HepG2 (cell line): ENCODE results near the gene TUBGCP5. TPM values are rescaled to one million over a fixed set of nuclear protein-coding genes. Genes with fewer than 3 reads are reported as not detected.

Experiments
- ATF1 ChIP-seq: IDR thresholded peaks from 2 replicates; pipeline ENCODE4 v1.6.1; 2016; ENCODE audit warnings: mild to moderate bottlenecking, control low read depth
- CBX1 ChIP-seq: IDR thresholded peaks from one replicate; pipeline ENCODE4 v1.6.1; 2016; ENCODE audit warnings: antibody characterized with exemption, low read depth
- FOXP1 ChIP-seq, 2 experiments: fragments of 450-650 bp in 1 of 2; IDR thresholded peaks; 2 replicates each; pipeline ENCODE4 v1.6.1; 2017 to 2018; ENCODE audit warnings: antibody characterized with exemption in 1 of 2
- GATAD2A ChIP-seq: IDR thresholded peaks from 2 replicates; pipeline ENCODE4 v1.6.1; 2016
- HCFC1 ChIP-seq: fragments of 150-350 bp; IDR thresholded peaks from 2 replicates; pipeline ENCODE4 v1.6.1; 2014; ENCODE audit warnings: low read depth, low read length
- IRX3 ChIP-seq: sonication (generic); formaldehyde crosslinking; IDR thresholded peaks from 2 replicates; pipeline ENCODE4 v1.8.1; 2023; ENCODE audit warnings: mild to moderate bottlenecking, low read depth, missing genetic modification reagents, borderline replicate concordance
- KAT2B ChIP-seq: fragments of 150-350 bp; IDR thresholded peaks from 2 replicates; pipeline ENCODE4 v1.6.1; 2014; ENCODE audit warnings: low read depth, low read length, borderline replicate concordance
- KDM5A ChIP-seq: fragments of 200-600 bp; sonication (generic); IDR thresholded peaks from 2 replicates; pipeline ENCODE4 v1.7.0; 2018; ENCODE audit warnings: antibody characterized with exemption, mild to moderate bottlenecking, low read length, borderline replicate concordance
- NBN ChIP-seq: fragments of 450-650 bp; conservative IDR thresholded peaks from 2 replicates; pipeline ENCODE4 v1.6.1; 2017
- TBX3 ChIP-seq: fragments of 450-650 bp; IDR thresholded peaks from 2 replicates; pipeline ENCODE4 v1.6.1; 2017; ENCODE audit warnings: antibody characterized with exemption, mild to moderate bottlenecking, inconsistent platforms, borderline replicate concordance
- ZC3H4 ChIP-seq: sonication (generic); formaldehyde crosslinking; IDR thresholded peaks from 2 replicates; pipeline ENCODE4 v1.4.0; 2020; ENCODE audit warnings: missing genetic modification reagents, borderline replicate concordance
- ZFP36L2 ChIP-seq: sonication (generic); formaldehyde crosslinking; IDR thresholded peaks from 2 replicates; pipeline ENCODE4 v1.4.0; 2020; ENCODE audit warnings: missing genetic modification reagents
- ZFP37 ChIP-seq: sonication (generic); formaldehyde crosslinking; IDR thresholded peaks from 2 replicates; pipeline ENCODE4 v1.4.0; 2020; ENCODE audit warnings: missing genetic modification reagents, borderline replicate concordance
- ZFYVE20 ChIP-seq: sonication (generic); formaldehyde crosslinking; IDR thresholded peaks from 2 replicates; pipeline ENCODE4 v1.8.0; 2023; ENCODE audit warnings: low read depth, mild to moderate bottlenecking, moderate library complexity, missing genetic modification reagents, borderline replicate concordance
- polyA plus RNA-seq, 8 experiments: library from polyadenylated mRNA; depleted of rRNA in 3 of 8; stranded (reverse) in 7 of 8; unstranded in 1 of 8; fragments of >200 nt; fragmentation: Illumina TruSeq in 4 of 8; extraction: Trizol in 4 of 8; gene quantifications; 2 replicates each; pipeline versions ENCODE4 v1.2.1 to v1.2.3, GENCODE V29; 2011 to 2016; ENCODE audit warnings: low read depth in 4 of 8, missing spikeins in 1 of 8, mixed read lengths in 1 of 8; ENCODE audit not compliant: insufficient read depth in 1 of 8
- total RNA-seq, 5 experiments: library from RNA; depleted of rRNA; stranded (reverse); fragments of >200 nt; fragmentation: Illumina TruSeq; extraction: Trizol; gene quantifications; 2 replicates each; pipeline ENCODE4 v1.2.3, GENCODE V29; 2016; ENCODE audit warnings: low read depth in 1 of 5
- TF ChIP-seq, protein P1 (sequence below): sonication (generic); formaldehyde crosslinking; conservative IDR thresholded peaks from 2 replicates; pipeline ENCODE4 v1.8.0; 2022; ENCODE audit warnings: mild to moderate bottlenecking, moderate library complexity, missing genetic modification reagents
- TF ChIP-seq, protein P2 (sequence below): sonication (generic); formaldehyde crosslinking; IDR thresholded peaks from 2 replicates; pipeline ENCODE4 v1.4.0; 2020; ENCODE audit warnings: mild to moderate bottlenecking, missing genetic modification reagents
- TF ChIP-seq, protein P3 (sequence below): sonication (generic); formaldehyde crosslinking; IDR thresholded peaks from 2 replicates; pipeline ENCODE4 v1.5.1; 2020; ENCODE audit warnings: mild to moderate bottlenecking, missing genetic modification reagents, moderate library complexity
- TF ChIP-seq, protein P4 (sequence below): IDR thresholded peaks from 2 replicates; pipeline ENCODE4 v1.6.1; 2016; ENCODE audit warnings: mild to moderate bottlenecking, missing biosample characterization, missing genetic modification reagents

TUBGCP5 gene
- total and polyA plus RNA-seq, 2 of the 13 experiments (the other 11 are each of a cell fraction or from before 2014, with no cell fraction given), result 7.2 to 25.0 TPM

DNA sequence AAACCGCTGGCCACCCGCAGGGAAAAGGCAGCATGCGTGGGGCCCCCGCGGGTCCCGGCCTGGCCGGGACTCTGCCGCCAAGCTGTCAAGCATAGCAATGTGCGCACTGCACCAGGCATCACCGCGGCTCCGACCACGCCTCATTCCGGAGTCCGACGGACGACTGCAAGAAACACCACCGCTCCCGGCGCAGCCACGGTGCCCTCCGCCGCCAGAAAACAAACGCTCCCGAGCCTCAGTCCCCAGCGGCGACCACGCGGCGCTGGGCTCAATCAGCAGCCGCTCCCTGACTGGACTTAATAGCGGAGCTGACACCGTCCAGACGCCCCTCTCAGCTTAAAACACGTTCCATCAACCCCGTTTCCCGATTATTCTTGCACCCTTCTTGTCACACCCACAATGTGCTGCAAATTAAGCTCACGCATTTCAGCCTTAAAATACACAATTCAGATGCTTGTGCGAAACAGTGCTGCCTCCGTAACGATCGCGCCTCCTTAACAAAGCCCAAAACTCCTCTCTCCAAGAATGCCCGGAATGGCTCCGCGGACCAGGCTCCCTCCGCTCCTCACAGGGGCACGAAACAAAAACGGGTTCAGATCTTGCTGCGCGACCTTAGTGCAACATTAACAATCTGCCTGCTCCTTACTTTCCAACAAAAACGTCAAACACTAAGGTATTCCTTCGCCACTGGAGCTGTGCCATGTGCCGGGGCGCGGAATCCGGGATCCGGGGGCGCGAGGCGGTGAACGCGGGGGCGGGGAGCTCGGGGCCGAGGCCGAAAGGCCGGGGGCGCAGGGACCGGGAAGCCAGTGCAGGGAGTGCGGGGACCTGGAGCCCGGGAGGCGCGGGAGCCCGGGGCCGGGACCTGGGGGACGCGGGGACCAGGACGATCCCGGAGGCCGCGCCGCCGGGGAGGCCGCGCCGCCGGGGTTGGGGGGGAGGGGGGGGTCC is 59.9 kb downstream of the TUBGCP5 start (continued):
- TF ChIP-seq ZFP36L2 (no peak), ATF1 (CRISPR knock-in tag) (no peak), CBX1 (no peak), ZFYVE20 (CRISPR knock-in tag) (no peak), NBN (no peak), ZC3H4 (no peak), TBX3 (no peak), ZFP37 (no peak), IRX3 (CRISPR knock-in tag) (no peak), KAT2B (no peak), HCFC1 (no peak), GATAD2A (CRISPR knock-in tag) (no peak), FOXP1 (IDR thresholded peaks at IDR 0.05) (no peak), FOXP1 (CRISPR knock-in tag; IDR thresholded peaks at IDR 0.05) (no peak), KDM5A (no peak)
- TF ChIP-seq, protein P1, sequence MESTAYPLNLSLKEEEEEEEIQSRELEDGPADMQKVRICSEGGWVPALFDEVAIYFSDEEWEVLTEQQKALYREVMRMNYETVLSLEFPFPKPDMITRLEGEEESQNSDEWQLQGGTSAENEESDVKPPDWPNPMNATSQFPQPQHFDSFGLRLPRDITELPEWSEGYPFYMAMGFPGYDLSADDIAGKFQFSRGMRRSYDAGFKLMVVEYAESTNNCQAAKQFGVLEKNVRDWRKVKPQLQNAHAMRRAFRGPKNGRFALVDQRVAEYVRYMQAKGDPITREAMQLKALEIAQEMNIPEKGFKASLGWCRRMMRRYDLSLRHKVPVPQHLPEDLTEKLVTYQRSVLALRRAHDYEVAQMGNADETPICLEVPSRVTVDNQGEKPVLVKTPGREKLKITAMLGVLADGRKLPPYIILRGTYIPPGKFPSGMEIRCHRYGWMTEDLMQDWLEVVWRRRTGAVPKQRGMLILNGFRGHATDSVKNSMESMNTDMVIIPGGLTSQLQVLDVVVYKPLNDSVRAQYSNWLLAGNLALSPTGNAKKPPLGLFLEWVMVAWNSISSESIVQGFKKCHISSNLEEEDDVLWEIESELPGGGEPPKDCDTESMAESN (CRISPR knock-in tag), result no peak
- TF ChIP-seq, protein P2, sequence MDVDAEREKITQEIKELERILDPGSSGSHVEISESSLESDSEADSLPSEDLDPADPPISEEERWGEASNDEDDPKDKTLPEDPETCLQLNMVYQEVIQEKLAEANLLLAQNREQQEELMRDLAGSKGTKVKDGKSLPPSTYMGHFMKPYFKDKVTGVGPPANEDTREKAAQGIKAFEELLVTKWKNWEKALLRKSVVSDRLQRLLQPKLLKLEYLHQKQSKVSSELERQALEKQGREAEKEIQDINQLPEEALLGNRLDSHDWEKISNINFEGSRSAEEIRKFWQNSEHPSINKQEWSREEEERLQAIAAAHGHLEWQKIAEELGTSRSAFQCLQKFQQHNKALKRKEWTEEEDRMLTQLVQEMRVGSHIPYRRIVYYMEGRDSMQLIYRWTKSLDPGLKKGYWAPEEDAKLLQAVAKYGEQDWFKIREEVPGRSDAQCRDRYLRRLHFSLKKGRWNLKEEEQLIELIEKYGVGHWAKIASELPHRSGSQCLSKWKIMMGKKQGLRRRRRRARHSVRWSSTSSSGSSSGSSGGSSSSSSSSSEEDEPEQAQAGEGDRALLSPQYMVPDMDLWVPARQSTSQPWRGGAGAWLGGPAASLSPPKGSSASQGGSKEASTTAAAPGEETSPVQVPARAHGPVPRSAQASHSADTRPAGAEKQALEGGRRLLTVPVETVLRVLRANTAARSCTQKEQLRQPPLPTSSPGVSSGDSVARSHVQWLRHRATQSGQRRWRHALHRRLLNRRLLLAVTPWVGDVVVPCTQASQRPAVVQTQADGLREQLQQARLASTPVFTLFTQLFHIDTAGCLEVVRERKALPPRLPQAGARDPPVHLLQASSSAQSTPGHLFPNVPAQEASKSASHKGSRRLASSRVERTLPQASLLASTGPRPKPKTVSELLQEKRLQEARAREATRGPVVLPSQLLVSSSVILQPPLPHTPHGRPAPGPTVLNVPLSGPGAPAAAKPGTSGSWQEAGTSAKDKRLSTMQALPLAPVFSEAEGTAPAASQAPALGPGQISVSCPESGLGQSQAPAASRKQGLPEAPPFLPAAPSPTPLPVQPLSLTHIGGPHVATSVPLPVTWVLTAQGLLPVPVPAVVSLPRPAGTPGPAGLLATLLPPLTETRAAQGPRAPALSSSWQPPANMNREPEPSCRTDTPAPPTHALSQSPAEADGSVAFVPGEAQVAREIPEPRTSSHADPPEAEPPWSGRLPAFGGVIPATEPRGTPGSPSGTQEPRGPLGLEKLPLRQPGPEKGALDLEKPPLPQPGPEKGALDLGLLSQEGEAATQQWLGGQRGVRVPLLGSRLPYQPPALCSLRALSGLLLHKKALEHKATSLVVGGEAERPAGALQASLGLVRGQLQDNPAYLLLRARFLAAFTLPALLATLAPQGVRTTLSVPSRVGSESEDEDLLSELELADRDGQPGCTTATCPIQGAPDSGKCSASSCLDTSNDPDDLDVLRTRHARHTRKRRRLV (CRISPR knock-in tag), result no peak
- TF ChIP-seq, protein P3, sequence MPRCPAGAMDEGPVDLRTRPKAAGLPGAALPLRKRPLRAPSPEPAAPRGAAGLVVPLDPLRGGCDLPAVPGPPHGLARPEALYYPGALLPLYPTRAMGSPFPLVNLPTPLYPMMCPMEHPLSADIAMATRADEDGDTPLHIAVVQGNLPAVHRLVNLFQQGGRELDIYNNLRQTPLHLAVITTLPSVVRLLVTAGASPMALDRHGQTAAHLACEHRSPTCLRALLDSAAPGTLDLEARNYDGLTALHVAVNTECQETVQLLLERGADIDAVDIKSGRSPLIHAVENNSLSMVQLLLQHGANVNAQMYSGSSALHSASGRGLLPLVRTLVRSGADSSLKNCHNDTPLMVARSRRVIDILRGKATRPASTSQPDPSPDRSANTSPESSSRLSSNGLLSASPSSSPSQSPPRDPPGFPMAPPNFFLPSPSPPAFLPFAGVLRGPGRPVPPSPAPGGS (CRISPR knock-in tag), result no peak
- TF ChIP-seq, protein P4, sequence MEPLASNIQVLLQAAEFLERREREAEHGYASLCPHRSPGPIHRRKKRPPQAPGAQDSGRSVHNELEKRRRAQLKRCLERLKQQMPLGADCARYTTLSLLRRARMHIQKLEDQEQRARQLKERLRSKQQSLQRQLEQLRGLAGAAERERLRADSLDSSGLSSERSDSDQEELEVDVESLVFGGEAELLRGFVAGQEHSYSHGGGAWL, result no peak; the same call in 1 of the 2 replicates
